ENCODE measurements around the gene PRKAA1.
"Not testable (repeated sequence)": the region's sequence is repeated elsewhere in the genome, so short reads cannot be mapped to it uniquely, and the experiment has no call there.

PRKAA1 gene

DNA sequence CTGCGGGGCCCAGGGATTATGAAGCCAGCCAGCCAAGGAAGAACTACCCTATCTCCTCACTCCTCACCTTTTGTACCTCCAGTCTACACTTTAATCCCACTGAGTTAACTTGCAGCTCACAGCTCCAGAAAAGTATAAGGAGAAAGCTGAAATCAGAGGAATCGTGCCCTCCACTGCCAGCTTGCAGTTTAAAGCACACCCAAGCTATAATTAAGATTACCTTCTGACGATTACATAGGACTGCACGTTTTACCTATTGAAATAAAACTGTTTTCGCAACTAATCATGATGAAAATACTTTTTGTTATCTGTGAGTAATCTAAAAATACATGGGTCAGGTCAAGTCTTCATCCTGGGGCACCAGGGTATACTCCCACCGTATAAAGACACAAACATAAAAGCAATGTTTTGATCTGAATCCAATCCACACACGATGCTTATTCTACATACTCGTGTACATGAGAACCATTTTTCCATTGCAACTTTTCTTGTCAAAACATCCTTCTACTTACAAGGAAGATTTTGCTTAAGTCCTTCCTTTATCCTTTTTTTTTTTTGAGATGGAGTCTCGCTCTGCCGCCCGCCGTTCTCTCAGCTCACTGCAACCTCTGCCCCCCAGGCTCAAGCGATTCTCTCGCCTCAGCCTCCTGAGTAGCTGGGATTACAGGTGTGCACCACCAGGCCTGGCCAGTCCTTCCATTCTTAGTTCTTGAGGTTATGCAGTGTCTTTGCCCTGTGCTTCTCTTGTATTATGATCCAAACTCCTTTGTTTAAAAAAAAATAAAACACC lies 29.2 kb upstream of the PRKAA1 start:
- POLR2A ChIA-PET, result interaction anchor here (1.2 kb wide), 1 partner anchor 11 kb away, joined by 3 read pairs; no protein-coding TSS in a partner anchor
- no peak for DNase-seq (ENCODE audit: low read depth, low spot score)
- TF ChIP-seq CTCF (IDR thresholded peaks at IDR 0.05; ENCODE audit: insufficient read depth, low read length, missing control alignments), result no peak
- H3K4me3 ChIP-seq (ENCODE audit: low read depth, low read length), result no peak overlapping the region
- CTCF ChIA-PET, result no interaction called here

- DNase-seq (ENCODE audit: low read depth, low spot score), result no peak
- POLR2A ChIA-PET, result interaction anchor here (2.1 kb wide), 1 partner anchor 19 kb away, joined by 5 read pairs; no protein-coding TSS in a partner anchor
- no peak overlapping the region for H3K4me3 ChIP-seq (ENCODE audit: low read depth, low read length)
- no peak for TF ChIP-seq CTCF (IDR thresholded peaks at IDR 0.05; ENCODE audit: insufficient read depth, low read length, missing control alignments)
- CTCF ChIA-PET, result interaction anchor here (1.1 to 1.5 kb wide), 2 partner anchors 35 to 71 kb away, joined by 3 to 5 read pairs; partner anchors contain the start of gene TTC33
Measured at GRCh38 chr5:40826489-40827187, 28.5 kb upstream of the PRKAA1 start.

DNA sequence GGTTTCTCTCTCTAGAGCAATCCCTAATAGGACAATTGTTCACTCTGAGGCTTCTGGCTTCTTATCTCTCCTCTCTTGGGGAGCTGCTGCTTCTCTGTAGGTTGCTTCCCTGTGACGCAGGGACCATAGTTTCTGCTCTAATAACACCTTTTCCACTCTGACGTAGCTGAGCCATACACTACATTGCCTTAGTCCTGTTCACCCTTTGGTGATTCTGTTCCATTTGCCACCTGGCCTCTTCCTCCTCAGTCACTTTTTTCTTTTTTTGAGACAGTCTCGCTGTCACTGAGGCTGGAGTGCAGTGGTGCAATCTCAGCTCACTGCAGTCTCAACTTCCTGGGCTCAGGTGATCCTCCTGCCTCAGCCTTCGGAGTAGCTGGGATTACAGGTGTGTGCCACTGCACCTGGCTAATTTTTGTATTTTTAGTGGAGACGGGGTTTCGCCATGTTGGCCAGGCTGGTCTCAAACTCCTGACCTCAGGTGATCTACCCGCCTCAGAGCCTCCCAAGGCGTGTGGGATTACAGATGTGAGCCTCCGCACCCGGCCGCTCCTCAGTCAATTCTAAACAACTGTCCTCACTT lies 27.4 kb upstream of the PRKAA1 start:
- not testable (repeated sequence) for DNase-seq (ENCODE audit: low read depth, low spot score); H3K4me3 ChIP-seq (ENCODE audit: low read depth, low read length)
- CTCF ChIA-PET, result interaction anchor here (1.1 to 1.5 kb wide), 2 partner anchors 34 to 70 kb away, joined by 3 to 5 read pairs; partner anchors contain the start of gene TTC33
- POLR2A ChIA-PET, result interaction anchor here (0.9 to 3.6 kb wide), 3 partner anchors 7 to 18 kb away, joined by 5 to 16 read pairs (median 5); no protein-coding TSS in a partner anchor

DNA sequence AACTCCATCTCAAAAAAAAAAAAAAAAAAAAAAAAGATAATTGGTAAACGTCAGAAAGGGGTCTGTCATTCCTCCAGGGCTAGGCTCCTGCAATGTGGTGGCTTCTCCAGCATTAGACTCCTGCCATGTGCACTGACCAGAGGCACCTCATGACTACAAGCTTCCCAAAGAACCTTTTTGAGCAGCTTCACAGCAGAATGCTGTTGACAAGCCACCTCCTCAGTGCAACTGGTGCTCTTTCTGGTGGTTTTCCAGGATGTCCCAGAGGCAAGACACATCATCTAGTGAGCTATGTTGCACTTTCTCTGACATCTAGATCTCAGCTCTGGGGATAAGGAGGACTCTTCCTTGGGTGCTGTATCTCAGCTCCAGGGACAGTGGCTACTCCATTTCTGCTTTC lies 25.3 kb upstream of the PRKAA1 start:
- ChIA-PET POLR2A (interaction anchor here (0.7 to 3.6 kb wide), 4 partner anchors 9 to 15 kb away, joined by 3 to 16 read pairs (median 7); partner anchors contain the start of gene RPL37), CTCF (interaction anchor here (1.1 to 1.2 kb wide), 2 partner anchors 25 to 26 kb away, joined by 4 read pairs; partner anchors contain the start of gene PRKAA1)
- H3K4me3 ChIP-seq (ENCODE audit: low read depth, low read length), result no peak overlapping the region
- no peak for TF ChIP-seq CTCF (IDR thresholded peaks at IDR 0.05; ENCODE audit: insufficient read depth, low read length, missing control alignments)
- DNase-seq (ENCODE audit: low read depth, low spot score), result no peak

DNA sequence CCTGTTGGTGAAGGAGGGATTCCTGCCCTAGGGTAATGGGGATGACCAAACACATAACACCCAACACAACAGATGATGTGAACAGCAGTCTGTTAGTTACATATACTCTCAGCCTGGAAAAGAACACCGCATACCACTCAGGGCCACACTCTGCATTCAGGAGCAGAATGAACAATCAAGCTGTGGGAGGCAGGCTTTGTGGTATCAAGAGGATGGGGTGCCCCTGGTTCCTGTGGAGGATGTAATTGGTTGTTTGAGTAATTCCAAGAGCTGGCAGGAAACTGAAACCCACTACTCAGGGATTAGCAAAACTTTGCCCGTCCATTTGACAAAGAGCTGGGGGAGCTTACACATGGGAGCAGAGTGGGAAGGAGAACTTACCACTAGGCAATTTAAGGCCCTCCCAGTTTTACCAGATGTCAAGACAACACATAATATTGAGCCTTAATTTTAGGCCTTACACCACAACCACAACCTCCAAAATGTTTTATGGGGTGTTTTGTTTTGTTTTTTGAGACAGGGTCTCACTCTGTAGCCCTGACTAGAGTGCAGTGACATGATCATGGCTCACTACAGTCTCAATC lies 15.6 kb upstream of the PRKAA1 start:
- ChIA-PET POLR2A (interaction anchor here (0.8 kb wide), 1 partner anchor 22 kb away, joined by 3 read pairs; no protein-coding TSS in a partner anchor), CTCF (no interaction called here)
- no peak overlapping the region for H3K4me3 ChIP-seq (ENCODE audit: low read depth, low read length)
- no peak for TF ChIP-seq CTCF (IDR thresholded peaks at IDR 0.05; ENCODE audit: insufficient read depth, low read length, missing control alignments)
- no peak for DNase-seq (ENCODE audit: low read depth, low spot score)

GRCh38 chr5:40812125-40812524 lies 14.0 kb upstream of the PRKAA1 start:
- no peak overlapping the region for H3K4me3 ChIP-seq (ENCODE audit: low read depth, low read length)
- ChIA-PET CTCF (interaction anchor here (1.1 kb wide), 1 partner anchor 10 kb away, joined by 3 read pairs; no protein-coding TSS in a partner anchor), POLR2A (interaction anchor here (0.6 kb wide), 1 partner anchor 12 kb away, joined by 3 read pairs; no protein-coding TSS in a partner anchor)
- TF ChIP-seq CTCF (IDR thresholded peaks at IDR 0.05; ENCODE audit: insufficient read depth, low read length, missing control alignments), result no peak
- DNase-seq (ENCODE audit: low read depth, low spot score), result no peak

All from AG04449 (cell line).